Karpas-422 (cell line): ENCODE data around the gene INTS11. TPM values are rescaled to one million over a fixed set of nuclear protein-coding genes. Genes with fewer than 3 reads are reported as not detected.

Experiments used
- DNase-seq: peaks from one replicate; pipeline ENCODE4 v3.0.0-alpha.2; 2015
- H2AFZ ChIP-seq: fragments of 200-600 bp; sonication (generic); 2 replicates; pipeline ENCODE4 v1.6.1; 2014; ENCODE audit warnings: antibody characterized with exemption, low read length, mixed read lengths
- H3K27ac ChIP-seq: fragments of 200-600 bp; sonication (generic); 2 replicates; pipeline ENCODE4 v1.5.1; 2014; ENCODE audit warnings: mild to moderate bottlenecking, low read length, moderate library complexity
- H3K27me3 ChIP-seq: fragments of 200-600 bp; sonication (generic); 2 replicates; pipeline ENCODE4 v1.6.1; 2014; ENCODE audit warnings: low read length, mixed read lengths
- H3K36me3 ChIP-seq: fragments of 200-600 bp; sonication (generic); 2 replicates; pipeline ENCODE4 v1.6.1; 2014; ENCODE audit warnings: low read length, mixed read lengths; ENCODE audit not compliant: insufficient read depth
- H3K4me1 ChIP-seq: fragments of 200-600 bp; sonication (generic); 2 replicates; pipeline ENCODE4 v1.6.1; 2014; ENCODE audit warnings: mild to moderate bottlenecking, low read length, mixed read lengths
- H3K4me2 ChIP-seq: fragments of 200-600 bp; sonication (generic); 2 replicates; pipeline ENCODE4 v1.6.1; 2014; ENCODE audit warnings: low read length, low read depth, mild to moderate bottlenecking; ENCODE audit not compliant: poor library complexity, severe bottlenecking
- H3K4me3 ChIP-seq: fragments of 200-600 bp; sonication (generic); 2 replicates; pipeline ENCODE4 v1.5.1; 2014; ENCODE audit warnings: mild to moderate bottlenecking, antibody characterized with exemption, low read length, mixed read lengths
- H3K79me2 ChIP-seq: fragments of 200-600 bp; sonication (generic); 2 replicates; pipeline ENCODE4 v1.6.1; 2014; ENCODE audit warnings: mild to moderate bottlenecking, low read length, mixed read lengths
- H3K9ac ChIP-seq: fragments of 200-600 bp; sonication (generic); 2 replicates; pipeline ENCODE4 v1.6.0; 2014; ENCODE audit warnings: low read length
- H3K9me2 ChIP-seq: fragments of 200-600 bp; sonication (generic), shearing (Covaris generic); replicated peaks from 2 replicates; pipeline ENCODE4 v1.6.0; 2014; ENCODE audit warnings: mild to moderate bottlenecking, low read length, moderate library complexity; ENCODE audit not compliant: insufficient read depth
- H3K9me3 ChIP-seq: fragments of 300-700, 200-600 bp; sonication (generic); 2 replicates; pipeline ENCODE4 v1.6.1; 2014; ENCODE audit warnings: low read length, mixed read lengths
- H4K20me1 ChIP-seq: fragments of 200-600 bp; sonication (generic); 2 replicates; pipeline ENCODE4 v1.6.1; 2014; ENCODE audit warnings: mild to moderate bottlenecking, antibody characterized with exemption, low read length, low read depth; ENCODE audit not compliant: insufficient read depth
- total RNA-seq: library from RNA; depleted of rRNA; stranded (reverse); fragments of >200 nt; shearing (Covaris generic); gene quantifications from 2 replicates; pipeline ENCODE4 v1.2.3, GENCODE V29; 2014; ENCODE audit warnings: low replicate concordance

INTS11 gene
- total RNA-seq, 1 experiment from 2014 or later, result 69.8 TPM

- H3K4me1 ChIP-seq, result no peaks in the 10 kb centered on the region
Observed at GRCh38 chr1:1297802-1298424, 26.5 kb downstream of the INTS11 start.

GRCh38 chr1:1296070-1297061 lies 28.1 kb downstream of the INTS11 start:
- Histone ChIP-seq H4K20me1 (peaks cover 13% of the 10 kb centered on the region; the same call in 1 of the 2 replicates), H3K27ac (no peak overlapping the region), H3K4me3 (no peak overlapping the region), H3K36me3 (no peaks in the 10 kb centered on the region), H3K27me3 (no peaks in the 10 kb centered on the region), H3K4me2 (no peak overlapping the region), H2AFZ (no peak overlapping the region), H3K9me2 (no peaks in the 10 kb centered on the region), H3K79me2 (no peaks in the 10 kb centered on the region), H3K9ac (no peak overlapping the region), H3K4me1 (no peaks in the 10 kb centered on the region), H3K9me3 (no peaks in the 10 kb centered on the region)
- DNase-seq, result no peak

More at GRCh38 chr1:1297802-1298424, 26.5 kb downstream of the INTS11 start:
- Histone ChIP-seq H3K27me3 (no peaks in the 10 kb centered on the region), H3K4me3 (no peak overlapping the region), H3K9me2 (no peaks in the 10 kb centered on the region), H4K20me1 (peaks cover 13% of the 10 kb centered on the region; the same call in 1 of the 2 replicates), H3K27ac (no peak overlapping the region), H3K79me2 (peaks cover under 1% of the 10 kb centered on the region; the same call in 1 of the 2 replicates), H3K4me2 (no peak overlapping the region), H3K9ac (no peak overlapping the region), H3K9me3 (no peaks in the 10 kb centered on the region), H3K36me3 (no peaks in the 10 kb centered on the region), H2AFZ (no peak overlapping the region)
- no peak for DNase-seq

GRCh38 chr1:1295154-1295923 lies 29.1 kb downstream of the INTS11 start:
- H3K4me1 ChIP-seq, result no peaks in the 10 kb centered on the region
- DNase-seq, result no peak
- peaks cover 12% of the 10 kb centered on the region; the same call in 1 of the 2 replicates for H4K20me1 ChIP-seq
- H3K9me2 ChIP-seq, result no peaks in the 10 kb centered on the region
- H3K9me3 ChIP-seq, result no peaks in the 10 kb centered on the region
- no peak overlapping the region for H3K9ac ChIP-seq
- no peak overlapping the region for H3K4me2 ChIP-seq
- no peak overlapping the region for H2AFZ ChIP-seq
- H3K4me3 ChIP-seq, result no peak overlapping the region
- no peaks in the 10 kb centered on the region for H3K79me2 ChIP-seq
- H3K27ac ChIP-seq, result no peak overlapping the region
- H3K27me3 ChIP-seq, result no peaks in the 10 kb centered on the region
- no peaks in the 10 kb centered on the region for H3K36me3 ChIP-seq

GRCh38 chr1:1294250-1294890 lies 30.1 kb downstream of the INTS11 start:
- Histone ChIP-seq H2AFZ (no peak overlapping the region), H3K36me3 (no peaks in the 10 kb centered on the region), H3K79me2 (no peaks in the 10 kb centered on the region), H3K4me2 (no peak overlapping the region), H4K20me1 (0 out of 2 replicates have a peak, but pooled peaks cover 2% of the 10 kb centered on the region), H3K9me2 (no peaks in the 10 kb centered on the region), H3K4me1 (no peaks in the 10 kb centered on the region), H3K27ac (no peak overlapping the region), H3K27me3 (no peaks in the 10 kb centered on the region), H3K9me3 (no peaks in the 10 kb centered on the region), H3K9ac (no peak overlapping the region), H3K4me3 (no peak overlapping the region)
- DNase-seq, result no peak

GRCh38 chr1:1293263-1294249 lies 30.9 kb downstream of the INTS11 start:
- DNase-seq, result no peak
- no peaks in the 10 kb centered on the region for H3K9me3 ChIP-seq
- no peaks in the 10 kb centered on the region for H3K79me2 ChIP-seq
- no peaks in the 10 kb centered on the region for H3K4me1 ChIP-seq
- no peak overlapping the region for H3K4me2 ChIP-seq
- H3K27ac ChIP-seq, result no peak overlapping the region
- no peaks in the 10 kb centered on the region for H3K36me3 ChIP-seq
- H4K20me1 ChIP-seq, result no peaks in the 10 kb centered on the region
- no peak overlapping the region for H2AFZ ChIP-seq
- H3K27me3 ChIP-seq, result no peaks in the 10 kb centered on the region
- H3K4me3 ChIP-seq, result no peak overlapping the region
- no peak overlapping the region for H3K9ac ChIP-seq
- no peaks in the 10 kb centered on the region for H3K9me2 ChIP-seq

- H3K79me2 ChIP-seq, result no peaks in the 10 kb centered on the region
Observed at GRCh38 chr1:1292851-1293250, 31.6 kb downstream of the INTS11 start.

GRCh38 chr1:1292442-1292779 lies 32.0 kb downstream of the INTS11 start:
- Histone ChIP-seq H3K9me3 (peaks cover 3% of the 10 kb centered on the region; the same call in 1 of the 2 replicates), H3K27ac (no peak overlapping the region), H3K27me3 (no peaks in the 10 kb centered on the region), H3K4me3 (no peak overlapping the region), H2AFZ (no peak overlapping the region), H3K4me1 (no peaks in the 10 kb centered on the region), H3K79me2 (no peaks in the 10 kb centered on the region), H3K9me2 (no peaks in the 10 kb centered on the region), H3K9ac (no peak overlapping the region), H3K4me2 (no peak overlapping the region), H4K20me1 (no peaks in the 10 kb centered on the region), H3K36me3 (no peaks in the 10 kb centered on the region)
- no peak for DNase-seq

More at GRCh38 chr1:1292851-1293250, 31.6 kb downstream of the INTS11 start:
- no peaks in the 10 kb centered on the region for H3K27me3 ChIP-seq
- no peak overlapping the region for H3K4me3 ChIP-seq
- no peaks in the 10 kb centered on the region for H3K4me1 ChIP-seq
- H3K27ac ChIP-seq, result no peak overlapping the region
- H3K9me2 ChIP-seq, result no peaks in the 10 kb centered on the region
- no peak overlapping the region for H3K4me2 ChIP-seq
- no peaks in the 10 kb centered on the region for H4K20me1 ChIP-seq
- H2AFZ ChIP-seq, result no peak overlapping the region
- no peak overlapping the region for H3K9ac ChIP-seq
- DNase-seq, result no peak
- H3K36me3 ChIP-seq, result no peaks in the 10 kb centered on the region
- no peaks in the 10 kb centered on the region; the same call in 1 of the 2 replicates for H3K9me3 ChIP-seq
